ENCODE measurements around the gene STK10.

The STK10 gene

GRCh38 chr5:172078726-172079345, 109.2 kb downstream of the STK10 start:
- H3F3A ChIP-seq (ENCODE audit: low read depth) = no peaks in the 10 kb centered on the region
- H3K9ac ChIP-seq (ENCODE audit: low read depth, low read length, poor library complexity, severe bottlenecking) = no peak overlapping the region
- no peaks in the 10 kb centered on the region for H4K20me1 ChIP-seq (ENCODE audit: insufficient read depth, low read length, poor library complexity, severe bottlenecking)
- H3K4me1 ChIP-seq (ENCODE audit: insufficient read depth, low read length, poor library complexity, severe bottlenecking) = no peaks in the 10 kb centered on the region
- no peaks in the 10 kb centered on the region for H3K9me2 ChIP-seq (replicated peaks; ENCODE audit: low read depth, low read length)
- H3K4me2 ChIP-seq (ENCODE audit: low read depth, low read length, poor library complexity, severe bottlenecking) = no peak overlapping the region
- no peaks in the 10 kb centered on the region for H3K79me2 ChIP-seq (ENCODE audit: insufficient read depth, low read length)
- H2AFZ ChIP-seq (ENCODE audit: low read length) = no peak overlapping the region
- no peaks in the 10 kb centered on the region for H3K9me3 ChIP-seq (ENCODE audit: insufficient read depth, low read depth, low read length)
- no peaks in the 10 kb centered on the region for H3K27me3 ChIP-seq (ENCODE audit: insufficient read depth, low read length, poor library complexity, severe bottlenecking)
- peaks cover 14% of the 10 kb centered on the region; the same call in 1 of the 2 replicates for H3K36me3 ChIP-seq (ENCODE audit: insufficient read depth, low read length)
- no peak for TF ChIP-seq EZH2phosphoT487 (IDR thresholded peaks at IDR 0.05; ENCODE audit: borderline replicate concordance)
- TF ChIP-seq, protein P1, sequence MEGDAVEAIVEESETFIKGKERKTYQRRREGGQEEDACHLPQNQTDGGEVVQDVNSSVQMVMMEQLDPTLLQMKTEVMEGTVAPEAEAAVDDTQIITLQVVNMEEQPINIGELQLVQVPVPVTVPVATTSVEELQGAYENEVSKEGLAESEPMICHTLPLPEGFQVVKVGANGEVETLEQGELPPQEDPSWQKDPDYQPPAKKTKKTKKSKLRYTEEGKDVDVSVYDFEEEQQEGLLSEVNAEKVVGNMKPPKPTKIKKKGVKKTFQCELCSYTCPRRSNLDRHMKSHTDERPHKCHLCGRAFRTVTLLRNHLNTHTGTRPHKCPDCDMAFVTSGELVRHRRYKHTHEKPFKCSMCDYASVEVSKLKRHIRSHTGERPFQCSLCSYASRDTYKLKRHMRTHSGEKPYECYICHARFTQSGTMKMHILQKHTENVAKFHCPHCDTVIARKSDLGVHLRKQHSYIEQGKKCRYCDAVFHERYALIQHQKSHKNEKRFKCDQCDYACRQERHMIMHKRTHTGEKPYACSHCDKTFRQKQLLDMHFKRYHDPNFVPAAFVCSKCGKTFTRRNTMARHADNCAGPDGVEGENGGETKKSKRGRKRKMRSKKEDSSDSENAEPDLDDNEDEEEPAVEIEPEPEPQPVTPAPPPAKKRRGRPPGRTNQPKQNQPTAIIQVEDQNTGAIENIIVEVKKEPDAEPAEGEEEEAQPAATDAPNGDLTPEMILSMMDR (conservative IDR thresholded peaks at IDR 0.05; ENCODE audit: low read length) = no peak
- H3K4me3 ChIP-seq (ENCODE audit: low read length, poor library complexity, severe bottlenecking) = no peak overlapping the region

DNA sequence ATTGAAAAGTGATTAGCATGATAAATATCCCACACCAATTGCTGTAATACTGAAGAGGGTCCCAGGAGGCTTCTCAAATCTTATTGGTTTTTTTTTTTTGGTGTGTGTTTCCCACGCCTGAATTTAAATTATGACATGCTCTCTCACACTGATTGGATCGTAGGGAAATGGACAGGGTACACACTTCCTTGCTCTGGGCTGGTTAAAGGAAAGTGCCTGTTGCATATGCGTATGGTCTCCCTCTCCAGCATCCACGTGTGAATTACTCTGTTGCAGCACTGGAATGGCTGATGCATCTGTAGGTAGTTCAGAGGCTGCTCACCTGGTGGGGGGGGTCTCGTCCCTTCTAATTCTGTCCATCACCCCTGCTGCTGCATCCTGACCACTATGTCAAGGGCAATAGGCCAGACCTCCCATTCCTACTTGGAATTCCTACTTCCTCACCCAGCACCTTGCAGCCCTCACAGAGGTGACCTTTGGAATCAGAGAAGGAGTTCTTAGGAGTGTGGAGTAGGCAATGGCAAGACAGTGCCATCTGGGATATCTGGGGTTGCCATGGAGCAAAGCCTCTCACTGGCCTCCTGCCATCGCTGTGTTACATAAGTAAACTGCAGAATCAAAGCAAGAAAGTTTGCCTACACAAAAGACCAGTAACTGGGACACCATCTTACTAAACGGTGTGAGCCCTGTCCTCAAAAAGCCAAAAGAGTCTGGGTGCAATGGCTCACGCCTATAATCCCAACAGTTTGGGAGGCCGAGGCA, 110.2 kb downstream of the STK10 start:
- Histone ChIP-seq H3K4me3 (ENCODE audit: low read length, poor library complexity, severe bottlenecking) (no peak overlapping the region), H3F3A (ENCODE audit: low read depth) (no peaks in the 10 kb centered on the region), H3K9ac (ENCODE audit: low read depth, low read length, poor library complexity, severe bottlenecking) (no peak overlapping the region), H3K27me3 (ENCODE audit: insufficient read depth, low read length, poor library complexity, severe bottlenecking) (no peaks in the 10 kb centered on the region), H3K4me2 (ENCODE audit: low read depth, low read length, poor library complexity, severe bottlenecking) (no peak overlapping the region), H4K20me1 (ENCODE audit: insufficient read depth, low read length, poor library complexity, severe bottlenecking) (no peaks in the 10 kb centered on the region), H3K79me2 (ENCODE audit: insufficient read depth, low read length) (no peaks in the 10 kb centered on the region), H3K36me3 (ENCODE audit: insufficient read depth, low read length) (peaks cover 13% of the 10 kb centered on the region; the same call in 1 of the 2 replicates), H3K4me1 (ENCODE audit: insufficient read depth, low read length, poor library complexity, severe bottlenecking) (no peaks in the 10 kb centered on the region), H3K9me3 (ENCODE audit: insufficient read depth, low read depth, low read length) (no peaks in the 10 kb centered on the region), H3K9me2 (replicated peaks; ENCODE audit: low read depth, low read length) (no peaks in the 10 kb centered on the region), H2AFZ (ENCODE audit: low read length) (no peak overlapping the region)
- no peak for TF ChIP-seq EZH2phosphoT487 (IDR thresholded peaks at IDR 0.05; ENCODE audit: borderline replicate concordance)
- TF ChIP-seq, protein P1 (conservative IDR thresholded peaks at IDR 0.05; ENCODE audit: low read length) = no peak

GRCh38 chr5:172076761-172077244, 111.2 kb downstream of the STK10 start:
- H3K9me3 ChIP-seq (ENCODE audit: insufficient read depth, low read depth, low read length) = no peaks in the 10 kb centered on the region
- H3K27me3 ChIP-seq (ENCODE audit: insufficient read depth, low read length, poor library complexity, severe bottlenecking) = no peaks in the 10 kb centered on the region
- no peaks in the 10 kb centered on the region for H3K79me2 ChIP-seq (ENCODE audit: insufficient read depth, low read length)
- no peaks in the 10 kb centered on the region for H3K9me2 ChIP-seq (replicated peaks; ENCODE audit: low read depth, low read length)
- TF ChIP-seq, protein P1 (conservative IDR thresholded peaks at IDR 0.05; ENCODE audit: low read length) = no peak
- no peak for TF ChIP-seq EZH2phosphoT487 (IDR thresholded peaks at IDR 0.05; ENCODE audit: borderline replicate concordance)
- H2AFZ ChIP-seq (ENCODE audit: low read length) = no peak overlapping the region
- H3K9ac ChIP-seq (ENCODE audit: low read depth, low read length, poor library complexity, severe bottlenecking) = no peak overlapping the region
- H3K4me2 ChIP-seq (ENCODE audit: low read depth, low read length, poor library complexity, severe bottlenecking) = no peak overlapping the region
- H3K4me1 ChIP-seq (ENCODE audit: insufficient read depth, low read length, poor library complexity, severe bottlenecking) = no peaks in the 10 kb centered on the region
- no peak overlapping the region for H3K4me3 ChIP-seq (ENCODE audit: low read length, poor library complexity, severe bottlenecking)
- H3K36me3 ChIP-seq (ENCODE audit: insufficient read depth, low read length) = peaks cover 5% of the 10 kb centered on the region; the same call in 1 of the 2 replicates
- no peaks in the 10 kb centered on the region for H3F3A ChIP-seq (ENCODE audit: low read depth)
- no peaks in the 10 kb centered on the region for H4K20me1 ChIP-seq (ENCODE audit: insufficient read depth, low read length, poor library complexity, severe bottlenecking)
